Panc1 (cell line): ENCODE data around the gene CDH9. TPM values are rescaled to one million over a fixed set of nuclear protein-coding genes. Genes with fewer than 3 reads are reported as not detected.

ENCODE experiments used
- ATAC-seq: fragments of 200-7000 bp; cut with Tn5 transposase; 2 replicates; pipeline ENCODE4 v1.9.1; 2020; ENCODE audit warnings: mild to moderate bottlenecking, moderate library complexity
- BruUV-seq: library from RNA; stranded (reverse); fragments of 400-500 nt; replicated peaks from 2 replicates; lab custom pipeline; 2021; lab: Mats Ljungman, UMichigan
- CTCF ChIA-PET: fragments of 300-600 bp; sonication (Branson Sonifier 250); formaldehyde crosslinking; loops from one replicate; lab custom pipeline; 2022; ENCODE audit warnings: antibody characterized with exemption; lab: Charles Lee
- POLR2A ChIA-PET: fragments of 300-600 bp; sonication (Branson Sonifier 250); formaldehyde crosslinking; loops from one replicate; lab custom pipeline; 2022; ENCODE audit warnings: antibody characterized with exemption; lab: Charles Lee
- DNase-seq: peaks from one replicate; pipeline ENCODE4 v3.0.0-alpha.2; 2010; ENCODE audit warnings: low read depth, low spot score
- H3K27ac ChIP-seq: 2 replicates; pipeline ENCODE4 v1.5.1; 2011; ENCODE audit warnings: mild to moderate bottlenecking, low read length, inconsistent platforms
- H3K27me3 ChIP-seq: fragments of 200-500 bp; sonication (Bioruptor generic); 2 replicates; pipeline ENCODE4 v1.6.0; 2014; ENCODE audit warnings: low read length, inconsistent platforms; ENCODE audit not compliant: control insufficient read depth, insufficient read depth
- H3K36me3 ChIP-seq: fragments of 200-500 bp; sonication (Bioruptor generic); 2 replicates; pipeline ENCODE4 v1.5.1; 2014; ENCODE audit warnings: inconsistent platforms, mild to moderate bottlenecking, low read length, moderate library complexity; ENCODE audit not compliant: control insufficient read depth, insufficient read depth
- H3K4me1 ChIP-seq: 2 replicates; pipeline ENCODE4 v1.5.1; 2011; ENCODE audit warnings: inconsistent platforms, mild to moderate bottlenecking, low read length, moderate library complexity; ENCODE audit not compliant: control insufficient read depth, insufficient read depth
- H3K4me3 ChIP-seq, 2 experiments: 2 replicates each; pipeline ENCODE4 v1.5.1; 2011 to 2012; ENCODE audit warnings: low read depth in 2 of 2, low read length in 2 of 2, mild to moderate bottlenecking in 2 of 2, inconsistent platforms in 1 of 2, moderate library complexity in 1 of 2
- H3K9me3 ChIP-seq: fragments of 200-500 bp; sonication (Bioruptor generic); 2 replicates; pipeline ENCODE4 v1.5.1; 2014; ENCODE audit warnings: low read depth, mild to moderate bottlenecking, inconsistent platforms, low read length, moderate library complexity; ENCODE audit not compliant: control insufficient read depth, insufficient read depth
- CTCF ChIP-seq: fragments of 450-650 bp; IDR thresholded peaks from 2 replicates; pipeline ENCODE4 v1.5.1; 2017; ENCODE audit warnings: mild to moderate bottlenecking
- POLR2AphosphoS5 ChIP-seq: IDR thresholded peaks from 2 replicates; pipeline ENCODE4 v1.6.1; 2012; ENCODE audit warnings: mild to moderate bottlenecking, low read depth, low read length, moderate library complexity
- REST ChIP-seq, 2 experiments: IDR thresholded peaks; 2 replicates each; pipeline ENCODE4 v1.6.1; 2011 to 2012; ENCODE audit warnings: low read depth in 2 of 2, control low read depth in 1 of 2, low read length in 1 of 2, mild to moderate bottlenecking in 1 of 2, moderate library complexity in 1 of 2; ENCODE audit not compliant: insufficient read depth in 1 of 2
- SIN3A ChIP-seq: IDR thresholded peaks from 2 replicates; pipeline ENCODE4 v1.6.1; 2012; ENCODE audit warnings: low read depth, mild to moderate bottlenecking, low read length, moderate library complexity, borderline replicate concordance; ENCODE audit not compliant: insufficient read depth
- TCF7L2 ChIP-seq: IDR thresholded peaks from 2 replicates; pipeline ENCODE4 v1.6.1; 2011; ENCODE audit warnings: mild to moderate bottlenecking, low read depth, low read length, inconsistent platforms
- in situ Hi-C: cut with HindIII; loops from 2 replicates; pipeline ENCODE4 v1.10.0; 2016; ENCODE audit warnings: low sequenced_read_pairs, low pct_unique_long_range_greater_than_20kb
- intact Hi-C: fragments of 100-400 bp; cut with micrococcal nuclease; formaldehyde crosslinking; loops from one replicate; pipeline ENCODE4 v1.10.0; 2022; ENCODE audit not compliant: unreplicated experiment
- total RNA-seq: library from RNA; stranded (reverse); gene quantifications from one replicate; pipeline ENCODE4 v1.2.1, GENCODE V29; 2021; ENCODE audit not compliant: unreplicated experiment

The CDH9 gene
- total RNA-seq, 1 experiment from 2014 or later, result 0.10 TPM

- intact Hi-C loops (no loop called here), in situ Hi-C loops (no loop called here)
- DNase-seq (no peak), ATAC-seq (no peak)
- POLR2A ChIA-PET, result no interaction called here
- CTCF ChIA-PET, result no interaction called here
- Histone ChIP-seq H3K9me3 (no peaks in the 10 kb centered on the region), H3K4me1 (no peaks in the 10 kb centered on the region), H3K36me3 (no peaks in the 10 kb centered on the region), H3K4me3 (no peak overlapping the region), H3K27me3 (no peaks in the 10 kb centered on the region), H3K27ac (no peak overlapping the region)
- no TSS peak for BruUV-seq
- TF ChIP-seq TCF7L2 (no peak), POLR2AphosphoS5 (no peak), REST (IDR thresholded peaks at IDR 0.05; ENCODE audit: insufficient read depth in 1 of 2, low read depth in 2 of 2, low read length in 1 of 2) (no peak), CTCF (no peak), SIN3A (no peak)
Observed at GRCh38 chr5:27083449-27084415, 45.3 kb upstream of the CDH9 start.

- DNase-seq (no peak), ATAC-seq (no peak)
- Histone ChIP-seq H3K27ac (no peak overlapping the region), H3K4me1 (no peaks in the 10 kb centered on the region), H3K27me3 (no peaks in the 10 kb centered on the region), H3K36me3 (no peaks in the 10 kb centered on the region), H3K9me3 (no peaks in the 10 kb centered on the region), H3K4me3 (no peak overlapping the region)
- CTCF ChIA-PET, result no interaction called here
- intact Hi-C loops (no loop called here), in situ Hi-C loops (no loop called here)
- TF ChIP-seq SIN3A (no peak), POLR2AphosphoS5 (no peak), REST (IDR thresholded peaks at IDR 0.05; ENCODE audit: insufficient read depth in 1 of 2, low read depth in 2 of 2, low read length in 1 of 2) (no peak), CTCF (no peak), TCF7L2 (no peak)
- POLR2A ChIA-PET, result no interaction called here
- BruUV-seq, result no TSS peak
Observed at GRCh38 chr5:27080147-27080546, 41.8 kb upstream of the CDH9 start.
